Upper lobe of left lung (tissue), 6 donors: ENCODE data around the gene THSD7A. TPM values are rescaled to one million over a fixed set of nuclear protein-coding genes. Genes with fewer than 3 reads are reported as not detected.

Experiments used
- ATAC-seq, 2 donors: fragments of 200-7000 bp; cut with Tn5 transposase; one replicate each; pipeline ENCODE4 v1.9.1; 2022; ENCODE audit warnings: mild to moderate bottlenecking in 2 of 2, moderate library complexity in 2 of 2; ENCODE audit not compliant: low FRiP score in 2 of 2
- DNase-seq, 2 donors: peaks; one replicate each; pipeline ENCODE4 v3.0.0-alpha.2; 2019 to 2020
- H3K27ac ChIP-seq, 4 donors: fragments of 200-600 bp; sonication (generic); one replicate each; pipeline ENCODE4 v1.5.1; 2016 to 2019
- H3K27me3 ChIP-seq, 4 donors: fragments of 200-600 bp; sonication (generic); one replicate each; pipeline ENCODE4 v1.5.1; 2017 to 2019
- H3K36me3 ChIP-seq, 4 donors: fragments of 200-600 bp; sonication (generic); one replicate each; pipeline ENCODE4 v1.5.1; 2016 to 2019
- H3K4me1 ChIP-seq, 4 donors: fragments of 200-600 bp; sonication (generic); one replicate each; pipeline ENCODE4 v1.5.1; 2018 to 2019
- H3K4me3 ChIP-seq, 4 donors: fragments of 200-600 bp; sonication (generic); one replicate each; pipeline ENCODE4 v1.5.1; 2017 to 2019; ENCODE audit warnings: mild to moderate bottlenecking in 2 of 4, moderate library complexity in 1 of 4
- H3K9me3 ChIP-seq, 4 donors: fragments of 200-600 bp; sonication (generic); one replicate each; pipeline ENCODE4 v1.5.1; 2018 to 2019
- CTCF ChIP-seq, 6 experiments: fragments of 450-650 bp in 4 of 6; fragments of 200-600 bp in 2 of 6; sonication (generic) in 2 of 6; IDR thresholded peaks; one replicate each; pipeline ENCODE4 v1.5.1; 2016 to 2019; ENCODE audit warnings: antibody characterized with exemption in 6 of 6
- EP300 ChIP-seq, 4 donors: sonication (generic); formaldehyde crosslinking; IDR thresholded peaks; one replicate each; pipeline ENCODE4 v1.5.1; 2017; ENCODE audit warnings: antibody characterized with exemption in 4 of 4, control low read depth in 2 of 4
- POLR2A ChIP-seq, 4 donors: fragments of 450-650 bp; IDR thresholded peaks; one replicate each; pipeline ENCODE4 v1.5.1; 2016 to 2017; ENCODE audit warnings: antibody characterized with exemption in 4 of 4, mild to moderate bottlenecking in 2 of 4
- POLR2AphosphoS5 ChIP-seq, 2 donors: sonication (generic); formaldehyde crosslinking; IDR thresholded peaks; one replicate each; pipeline ENCODE4 v1.5.1; 2017; ENCODE audit warnings: antibody characterized with exemption in 2 of 2
- WGBS, 2 donors: methylation state at CpG; one replicate each; pipeline ENCODE4 v1.1.5; 2017 to 2018; 5-methylcytosine and 5-hydroxymethylcytosine counted together
- total RNA-seq, 6 donors: library from RNA; depleted of rRNA in 4 of 6; stranded (reverse); fragments of >200 nt in 4 of 6; gene quantifications; one replicate each; pipeline versions ENCODE4 v1.1.0 to v1.2.1, GENCODE V29; 2016 to 2021
- donor health status: DM: no; HTN: no; CAD: no; lungs with moderate emphysema.
- donor health status: DM: no; HTN: yes; CAD: no; lungs with severe emphysema.

THSD7A gene
- total RNA-seq, 6 donors from 2014 or later = 5.1 to 15.7 (median 7.0) TPM

- H3K4me3 ChIP-seq = no peak overlapping the region
- H3K36me3 ChIP-seq = no peaks in the 10 kb centered on the region
- H3K9me3 ChIP-seq = peaks cover 0 to 4% (median 0%) of the 10 kb centered on the region in 4 donors
- 65 to 79% methylated on average over 3 of the region's 3 CpGs for WGBS, 2 donors
- no peak overlapping the region for H3K27ac ChIP-seq
- no peaks in the 10 kb centered on the region for H3K4me1 ChIP-seq
- TF ChIP-seq POLR2A (IDR thresholded peaks at IDR 0.05) = no peak
- no peak for TF ChIP-seq POLR2AphosphoS5 (IDR thresholded peaks at IDR 0.05)
- TF ChIP-seq EP300 (IDR thresholded peaks at IDR 0.05) = no peak
- no peak for TF ChIP-seq CTCF (IDR thresholded peaks at IDR 0.05)
- DNase-seq (no peak), ATAC-seq (no peak)
- H3K27me3 ChIP-seq = no peaks in the 10 kb centered on the region
Observed at GRCh38 chr7:11690395-11690794, 141.6 kb downstream of the THSD7A start.

GRCh38 chr7:11689096-11689495, 142.9 kb downstream of the THSD7A start:
- H3K4me3 ChIP-seq = no peak overlapping the region
- 62 to 66% methylated on average over 2 of the region's 2 CpGs for WGBS, 2 donors

GRCh38 chr7:11681461-11681860, 150.5 kb downstream of the THSD7A start:
- Histone ChIP-seq H3K36me3 (no peaks in the 10 kb centered on the region), H3K9me3 (peaks cover 0 to 6% (median 2%) of the 10 kb centered on the region in 4 donors)

More at GRCh38 chr7:11689096-11689495, 142.9 kb downstream of the THSD7A start:
- Histone ChIP-seq H3K9me3 (peaks cover 0 to 5% (median 2%) of the 10 kb centered on the region in 4 donors), H3K4me1 (no peaks in the 10 kb centered on the region), H3K27ac (no peak overlapping the region), H3K27me3 (no peaks in the 10 kb centered on the region), H3K36me3 (no peaks in the 10 kb centered on the region)
- ATAC-seq (no peak), DNase-seq (no peak)
- TF ChIP-seq POLR2A (IDR thresholded peaks at IDR 0.05) = no peak
- TF ChIP-seq POLR2AphosphoS5 (IDR thresholded peaks at IDR 0.05) = no peak
- TF ChIP-seq EP300 (IDR thresholded peaks at IDR 0.05) = no peak
- no peak for TF ChIP-seq CTCF (IDR thresholded peaks at IDR 0.05)

GRCh38 chr7:11675163-11675562, 156.8 kb downstream of the THSD7A start:
- 96% methylated on average over 5 of the region's 5 CpGs; no CpG with 5 or more reads in 1 of the 2 donors for WGBS, 2 donors
- DNase-seq = no peak
- no peak overlapping the region for H3K4me3 ChIP-seq
- TF ChIP-seq POLR2AphosphoS5 (IDR thresholded peaks at IDR 0.05) (no peak), EP300 (IDR thresholded peaks at IDR 0.05) (no peak), CTCF (IDR thresholded peaks at IDR 0.05) (no peak), POLR2A (IDR thresholded peaks at IDR 0.05) (no peak)
- H3K27me3 ChIP-seq = no peaks in the 10 kb centered on the region
- ATAC-seq = no peak
- H3K36me3 ChIP-seq = no peaks in the 10 kb centered on the region
- no peak overlapping the region for H3K27ac ChIP-seq
- no peaks in the 10 kb centered on the region for H3K4me1 ChIP-seq
- H3K9me3 ChIP-seq = peaks cover 0 to 8% (median 2%) of the 10 kb centered on the region in 4 donors

More at GRCh38 chr7:11681461-11681860, 150.5 kb downstream of the THSD7A start:
- TF ChIP-seq CTCF (IDR thresholded peaks at IDR 0.05) (no peak), EP300 (IDR thresholded peaks at IDR 0.05) (no peak), POLR2AphosphoS5 (IDR thresholded peaks at IDR 0.05) (no peak), POLR2A (IDR thresholded peaks at IDR 0.05) (no peak)
- H3K27ac ChIP-seq = no peak overlapping the region
- H3K27me3 ChIP-seq = no peaks in the 10 kb centered on the region
- WGBS, 2 donors = 86 to 90% methylated on average over 3 of the region's 3 CpGs
- ATAC-seq = no peak
- no peak overlapping the region for H3K4me3 ChIP-seq
- no peaks in the 10 kb centered on the region for H3K4me1 ChIP-seq
- no peak for DNase-seq

- no peaks in the 10 kb centered on the region for H3K27me3 ChIP-seq
- no peaks in the 10 kb centered on the region for H3K9me3 ChIP-seq
- no peaks in the 10 kb centered on the region for H3K36me3 ChIP-seq
- no peak overlapping the region for H3K27ac ChIP-seq
- peaks cover 0 to 4% (median 0%) of the 10 kb centered on the region in 4 donors for H3K4me1 ChIP-seq
- ATAC-seq (no peak), DNase-seq (no peak)
- TF ChIP-seq POLR2A (IDR thresholded peaks at IDR 0.05) = no peak
- no peak for TF ChIP-seq CTCF (IDR thresholded peaks at IDR 0.05)
- TF ChIP-seq POLR2AphosphoS5 (IDR thresholded peaks at IDR 0.05) = no peak
- TF ChIP-seq EP300 (IDR thresholded peaks at IDR 0.05) = no peak
- WGBS, 2 donors = 80 to 92% methylated on average over 4 of the region's 4 CpGs
- no peak overlapping the region for H3K4me3 ChIP-seq
Observed at GRCh38 chr7:11668727-11669126, 163.3 kb downstream of the THSD7A start.
